Trophoblast cell (in vitro differentiated cells and primary cell): ENCODE data around the gene ANAPC2.
A peak's percentile ranks its signal among the peaks of the same experiment; 100 is the strongest.

Source experiments
- DNase-seq, 2 donors: peaks; one replicate each; pipeline ENCODE4 v3.0.0-alpha.2; 2016
- H2AFZ ChIP-seq: 2 replicates; pipeline ENCODE4 v1.6.1; 2013; ENCODE audit warnings: low read length, moderate library complexity, mild to moderate bottlenecking; ENCODE audit not compliant: insufficient read depth, poor library complexity
- H2AK5ac ChIP-seq: 2 replicates; pipeline ENCODE4 v1.6.1; 2013; ENCODE audit warnings: mild to moderate bottlenecking, low read length
- H2BK120ac ChIP-seq: 2 replicates; pipeline ENCODE4 v1.6.1; 2013; ENCODE audit warnings: low read length, mild to moderate bottlenecking, moderate library complexity; ENCODE audit not compliant: insufficient read depth, poor library complexity
- H2BK12ac ChIP-seq: 2 replicates; pipeline ENCODE4 v1.6.1; 2013; ENCODE audit warnings: mild to moderate bottlenecking, low read length, moderate library complexity
- H2BK5ac ChIP-seq: 2 replicates; pipeline ENCODE4 v1.6.1; 2013; ENCODE audit warnings: low read length, low read depth, moderate library complexity, mild to moderate bottlenecking; ENCODE audit not compliant: poor library complexity
- H3K14ac ChIP-seq: 2 replicates; pipeline ENCODE4 v1.6.1; 2013; ENCODE audit warnings: mild to moderate bottlenecking, low read length
- H3K18ac ChIP-seq: 2 replicates; pipeline ENCODE4 v1.6.1; 2013; ENCODE audit warnings: mild to moderate bottlenecking, low read length
- H3K23ac ChIP-seq: 2 replicates; pipeline ENCODE4 v1.6.1; 2013; ENCODE audit warnings: low read length
- H3K27ac ChIP-seq: 2 replicates; pipeline ENCODE4 v1.5.1; 2013; ENCODE audit warnings: low read depth, mild to moderate bottlenecking, inconsistent platforms, low read length, moderate library complexity
- H3K27me3 ChIP-seq: 2 replicates; pipeline ENCODE4 v1.6.1; 2013; ENCODE audit warnings: inconsistent platforms, mild to moderate bottlenecking, low read length, moderate library complexity; ENCODE audit not compliant: insufficient read depth
- H3K36me3 ChIP-seq, 2 experiments: 1 replicate in 1 of 2; 2 replicates in 1 of 2; pipeline ENCODE4 v1.6.1; 2013; ENCODE audit warnings: low read length in 2 of 2, mild to moderate bottlenecking in 2 of 2, moderate library complexity in 1 of 2; ENCODE audit not compliant: insufficient read depth in 2 of 2, control insufficient read depth in 1 of 2
- H3K4ac ChIP-seq: 2 replicates; pipeline ENCODE4 v1.6.1; 2013; ENCODE audit warnings: low read depth, mild to moderate bottlenecking, low read length, moderate library complexity
- H3K4me1 ChIP-seq, 2 experiments: 1 replicate in 1 of 2; 2 replicates in 1 of 2; pipeline ENCODE4 v1.6.1; 2013; ENCODE audit warnings: low read length in 2 of 2, mild to moderate bottlenecking in 2 of 2, moderate library complexity in 1 of 2; ENCODE audit not compliant: insufficient read depth in 2 of 2, control insufficient read depth in 1 of 2
- H3K4me2 ChIP-seq: 2 replicates; pipeline ENCODE4 v1.6.1; 2013; ENCODE audit warnings: inconsistent platforms, mild to moderate bottlenecking, low read length, moderate library complexity
- H3K4me3 ChIP-seq: 2 replicates; pipeline ENCODE4 v1.5.1; 2013; ENCODE audit warnings: mild to moderate bottlenecking, low read depth, low read length, inconsistent platforms
- H3K79me1 ChIP-seq: one replicate; pipeline ENCODE4 v1.6.1; 2013; ENCODE audit warnings: low read length
- H3K79me2 ChIP-seq: 2 replicates; pipeline ENCODE4 v1.6.1; 2013; ENCODE audit warnings: low read length, mild to moderate bottlenecking; ENCODE audit not compliant: control insufficient read depth, insufficient read depth, poor library complexity
- H3K9ac ChIP-seq: 2 replicates; pipeline ENCODE4 v1.6.1; 2013; ENCODE audit warnings: mild to moderate bottlenecking, low read length
- H3K9me3 ChIP-seq: 2 replicates; pipeline ENCODE4 v1.6.1; 2013; ENCODE audit warnings: low read depth, mild to moderate bottlenecking, control low read depth, inconsistent platforms, low read length; ENCODE audit not compliant: insufficient read depth
- H4K12ac ChIP-seq: 2 replicates; pipeline ENCODE4 v1.6.1; 2013; ENCODE audit warnings: low read depth, mild to moderate bottlenecking, low read length, moderate library complexity
- H4K8ac ChIP-seq: 2 replicates; pipeline ENCODE4 v1.6.1; 2013; ENCODE audit warnings: low read depth, mild to moderate bottlenecking, low read length, moderate library complexity
- H4K91ac ChIP-seq: one replicate; pipeline ENCODE4 v1.6.1; 2013; ENCODE audit warnings: low read depth, mild to moderate bottlenecking, low read length, moderate library complexity
- WGBS: extraction: QIAGEN DNeasy Blood & Tissue Kit; methylation state at CpG from one replicate; pipeline ENCODE4 v1.1.7; 2013; ENCODE audit warnings: missing lambda C conversion rate; ENCODE audit not compliant: insufficient read length, insufficient coverage; ENCODE audit errors: extremely low coverage; 5-methylcytosine and 5-hydroxymethylcytosine counted together

ANAPC2 gene

DNA sequence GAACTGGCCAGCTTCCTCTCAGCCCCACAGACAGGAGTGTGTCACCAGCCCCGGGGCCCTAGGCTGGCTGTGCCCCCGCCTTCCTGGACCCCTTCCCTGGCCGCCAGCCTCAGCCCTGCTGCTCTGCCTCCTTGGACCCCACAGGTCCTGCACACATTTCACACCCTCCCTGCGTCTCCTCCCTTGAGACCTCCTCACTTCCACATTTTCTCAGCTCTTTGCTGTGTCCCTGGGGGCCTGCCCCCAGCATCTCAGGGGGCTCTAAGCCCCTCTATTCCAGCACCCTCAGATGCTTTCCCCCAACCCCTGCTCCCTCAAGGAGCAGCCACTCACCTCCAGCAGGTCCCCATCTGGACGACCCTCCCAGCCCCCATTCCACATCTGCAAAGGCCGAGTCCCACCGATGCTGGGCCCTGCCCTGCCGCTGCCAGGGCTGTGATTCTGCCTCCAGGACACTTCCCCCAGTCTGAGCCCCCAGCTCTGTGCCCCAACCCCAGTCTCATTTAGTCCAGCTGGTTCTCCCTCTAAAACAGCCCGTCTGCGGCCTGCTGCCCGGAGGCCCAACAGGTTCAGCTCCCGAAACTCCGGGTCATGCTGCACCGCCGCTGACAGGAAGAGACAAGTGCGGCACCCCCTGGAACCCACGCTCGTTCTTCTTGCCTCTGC lies 46.5 kb upstream of the ANAPC2 start:
- Histone ChIP-seq H3K79me2 (no peaks in the 10 kb centered on the region), H3K18ac (no peak overlapping the region), H3K9ac (no peak overlapping the region), H3K14ac (no peak overlapping the region), H2BK12ac (no peak overlapping the region), H3K79me1 (no peaks in the 10 kb centered on the region), H3K9me3 (no peaks in the 10 kb centered on the region), H2AK5ac (no peak overlapping the region), H3K27ac (no peak overlapping the region), H4K8ac (no peak overlapping the region), H3K4ac (no peak overlapping the region), H3K23ac (no peak overlapping the region), H3K36me3 (no peaks in the 10 kb centered on the region), H2BK5ac (no peak overlapping the region), H4K12ac (no peak overlapping the region), H3K4me2 (no peak overlapping the region), H3K4me1 (peaks cover 5% of the 10 kb centered on the region in 2 experiments), H2AFZ (no peak overlapping the region), H4K91ac (no peak overlapping the region), H2BK120ac (no peak overlapping the region), H3K27me3 (no peaks in the 10 kb centered on the region), H3K4me3 (no peak overlapping the region)
- WGBS: no CpG with 5 or more reads among the region's 18 CpGs
- DNase-seq: no peak

DNA sequence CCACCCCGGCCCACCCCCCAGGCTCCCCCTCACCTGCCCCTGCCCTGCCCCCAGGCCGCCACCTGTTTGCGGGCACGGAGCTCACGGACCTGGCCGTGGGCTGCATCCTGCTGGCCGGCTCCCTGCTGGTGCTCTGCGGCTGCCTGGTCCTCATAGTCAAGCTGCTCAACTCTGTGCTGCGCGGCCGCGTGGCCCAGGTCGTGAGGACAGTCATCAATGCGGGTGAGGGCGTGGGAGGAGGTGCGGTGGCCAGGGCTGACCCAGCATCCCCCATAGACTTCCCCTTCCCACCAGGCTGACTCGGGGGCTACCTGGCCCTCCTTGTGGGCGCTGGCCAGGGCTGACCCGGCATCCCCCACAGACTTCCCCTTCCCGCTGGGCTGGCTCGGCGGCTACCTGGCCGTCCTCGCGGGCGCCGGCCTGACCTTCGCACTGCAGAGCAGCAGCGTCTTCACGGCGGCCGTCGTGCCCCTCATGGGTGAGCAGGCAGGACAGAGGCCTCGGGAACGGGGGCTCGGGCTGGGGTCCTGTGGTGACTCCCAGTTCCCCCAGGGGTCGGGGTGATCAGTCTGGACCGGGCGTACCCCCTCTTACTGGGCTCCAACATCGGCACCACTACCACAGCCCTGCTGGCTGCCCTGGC lies 45.8 kb upstream of the ANAPC2 start:
- Histone ChIP-seq H3K23ac (no peak overlapping the region), H3K27ac (no peak overlapping the region), H3K36me3 (no peaks in the 10 kb centered on the region), H3K9me3 (no peaks in the 10 kb centered on the region), H3K9ac (no peak overlapping the region), H2AFZ (no peak overlapping the region), H3K79me1 (no peaks in the 10 kb centered on the region), H3K27me3 (no peaks in the 10 kb centered on the region), H3K4me1 (peaks cover 5 to 8% of the 10 kb centered on the region in 2 experiments), H4K12ac (no peak overlapping the region), H3K79me2 (no peaks in the 10 kb centered on the region), H2BK5ac (no peak overlapping the region), H4K8ac (no peak overlapping the region), H2BK120ac (no peak overlapping the region), H3K4me2 (no peak overlapping the region), H3K4ac (no peak overlapping the region), H3K4me3 (no peak overlapping the region), H2AK5ac (no peak overlapping the region), H2BK12ac (no peak overlapping the region), H4K91ac (no peak overlapping the region), H3K18ac (no peak overlapping the region), H3K14ac (no peak overlapping the region)
- peak in 1 of 2 donors; percentile 28 for DNase-seq
- no CpG with 5 or more reads among the region's 40 CpGs for WGBS

DNA sequence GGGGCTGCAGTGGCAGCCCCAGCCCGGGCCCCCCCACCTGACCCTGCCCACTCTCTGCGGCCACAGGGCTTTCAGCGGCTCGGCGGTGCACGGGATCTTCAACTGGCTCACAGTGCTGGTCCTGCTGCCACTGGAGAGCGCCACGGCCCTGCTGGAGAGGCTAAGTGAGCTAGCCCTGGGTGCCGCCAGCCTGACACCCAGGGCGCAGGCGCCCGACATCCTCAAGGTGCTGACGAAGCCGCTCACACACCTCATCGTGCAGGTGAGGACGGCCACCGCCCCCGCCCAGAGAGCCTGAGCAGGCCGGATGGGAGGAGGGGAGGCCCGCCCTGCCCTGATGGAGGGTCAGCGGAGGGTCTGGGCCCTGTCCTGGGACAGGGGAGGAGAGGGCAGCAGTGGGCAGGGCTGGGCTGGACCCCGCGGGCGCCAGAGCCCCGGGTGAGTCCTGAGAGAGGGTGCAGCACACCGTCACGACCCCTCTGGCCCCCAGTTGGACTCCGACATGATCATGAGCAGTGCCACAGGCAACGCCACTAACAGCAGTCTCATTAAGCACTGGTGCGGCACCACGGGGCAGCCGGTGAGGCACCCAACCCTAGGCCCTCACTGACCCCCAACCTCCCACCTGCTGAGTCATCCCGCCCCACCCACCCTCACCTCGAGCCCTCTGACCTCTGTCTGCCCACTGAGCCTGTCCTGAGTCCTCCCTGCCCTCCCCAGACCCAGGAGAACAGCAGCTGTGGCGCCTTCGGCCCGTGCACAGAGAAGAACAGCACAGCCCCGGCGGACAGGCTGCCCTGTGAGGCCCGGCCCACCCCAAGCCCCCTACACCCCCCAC lies 45.0 kb upstream of the ANAPC2 start:
- Histone ChIP-seq H3K23ac (no peak overlapping the region), H3K36me3 (no peaks in the 10 kb centered on the region), H3K27me3 (no peaks in the 10 kb centered on the region), H3K27ac (no peak overlapping the region), H3K4me2 (no peak overlapping the region), H2BK12ac (no peak overlapping the region), H3K9me3 (peaks cover 1% of the 10 kb centered on the region), H3K79me2 (no peaks in the 10 kb centered on the region), H3K18ac (no peak overlapping the region), H3K4me3 (no peak overlapping the region), H3K79me1 (no peaks in the 10 kb centered on the region), H2BK120ac (no peak overlapping the region), H3K9ac (no peak overlapping the region), H3K14ac (no peak overlapping the region), H3K4me1 (peaks cover 5 to 9% of the 10 kb centered on the region in 2 experiments), H2AFZ (no peak overlapping the region), H4K91ac (no peak overlapping the region), H3K4ac (no peak overlapping the region), H2AK5ac (no peak overlapping the region), H4K8ac (no peak overlapping the region), H4K12ac (no peak overlapping the region), H2BK5ac (no peak overlapping the region)
- no peak for DNase-seq
- no CpG with 5 or more reads among the region's 40 CpGs for WGBS

DNA sequence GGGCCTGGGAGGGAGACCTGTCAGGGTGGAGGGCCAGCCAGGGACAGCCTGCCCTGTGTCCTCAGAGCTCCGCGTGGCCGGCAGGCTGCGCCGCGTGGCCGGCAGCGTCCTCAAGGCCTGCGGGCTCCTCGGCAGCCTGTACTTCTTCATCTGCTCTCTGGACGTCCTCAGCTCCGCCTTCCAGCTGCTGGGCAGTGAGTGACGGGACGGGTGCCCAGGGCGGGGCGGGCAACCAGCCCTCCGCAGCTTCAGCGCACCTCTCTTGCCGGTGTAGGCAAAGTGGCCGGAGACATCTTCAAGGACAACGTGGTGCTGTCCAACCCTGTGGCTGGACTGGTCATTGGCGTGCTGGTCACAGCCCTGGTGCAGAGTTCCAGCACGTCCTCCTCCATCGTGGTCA lies 44.1 kb upstream of the ANAPC2 start:
- H2BK120ac ChIP-seq: no peak overlapping the region
- no peak for DNase-seq
- H4K91ac ChIP-seq: no peak overlapping the region
- no peak overlapping the region for H3K4ac ChIP-seq
- no peak overlapping the region for H3K4me3 ChIP-seq
- peaks cover 5 to 9% of the 10 kb centered on the region in 2 experiments for H3K4me1 ChIP-seq
- no peak overlapping the region for H3K23ac ChIP-seq
- no peaks in the 10 kb centered on the region for H3K79me1 ChIP-seq
- no peak overlapping the region for H2AFZ ChIP-seq
- no peak overlapping the region for H3K14ac ChIP-seq
- no peak overlapping the region for H2BK12ac ChIP-seq
- H4K12ac ChIP-seq: no peak overlapping the region
- no peak overlapping the region for H3K27ac ChIP-seq
- no peak overlapping the region for H2AK5ac ChIP-seq
- peaks cover 1% of the 10 kb centered on the region for H3K9me3 ChIP-seq
- no peaks in the 10 kb centered on the region for H3K79me2 ChIP-seq
- H3K9ac ChIP-seq: no peak overlapping the region
- no peak overlapping the region for H2BK5ac ChIP-seq
- H3K18ac ChIP-seq: no peak overlapping the region
- no peak overlapping the region for H3K4me2 ChIP-seq
- H3K27me3 ChIP-seq: no peaks in the 10 kb centered on the region
- no peaks in the 10 kb centered on the region for H3K36me3 ChIP-seq
- H4K8ac ChIP-seq: no peak overlapping the region
- WGBS: no CpG with 5 or more reads among the region's 24 CpGs
